Transverse colon (tissue), 4 donors: Measurements from ENCODE around the gene ATF5. TPM values are rescaled to one million over a fixed set of nuclear protein-coding genes. Genes with fewer than 3 reads are reported as not detected.

Source experiments
- DNase-seq: peaks from one replicate; pipeline ENCODE4 v3.0.0-alpha.2; 2019
- H3K27ac ChIP-seq, 4 donors: fragments of 200-600 bp; sonication (generic); 2 replicates each; pipeline ENCODE4 v1.5.1; 2016 to 2018; ENCODE audit warnings: inconsistent platforms in 4 of 4
- H3K27me3 ChIP-seq: fragments of 200-600 bp; sonication (generic); 2 replicates; pipeline ENCODE4 v1.5.1; 2017; ENCODE audit warnings: inconsistent platforms
- H3K36me3 ChIP-seq, 4 donors: fragments of 200-600 bp; sonication (generic); 2 replicates each; pipeline ENCODE4 v1.5.1; 2017 to 2019; ENCODE audit warnings: inconsistent platforms in 4 of 4
- H3K4me1 ChIP-seq, 4 donors: fragments of 200-600 bp; sonication (generic); 2 replicates each; pipeline ENCODE4 v1.5.1; 2017 to 2020; ENCODE audit warnings: inconsistent platforms in 4 of 4
- H3K4me3 ChIP-seq, 4 donors: fragments of 200-600 bp; sonication (generic); 1 replicate in 1 of 4; 2 replicates in 3 of 4; pipeline versions ENCODE4 v1.5.1 to v1.6.1; 2017 to 2019; ENCODE audit warnings: inconsistent platforms in 4 of 4
- H3K9me3 ChIP-seq, 2 donors: fragments of 200-600 bp; sonication (generic); 2 replicates each; pipeline ENCODE4 v1.5.1; 2017 to 2019; ENCODE audit warnings: inconsistent platforms in 2 of 2
- CTCF ChIP-seq, 5 experiments: fragments of 200-600 bp in 3 of 5; fragments of 450-650 bp in 2 of 5; sonication (generic) in 3 of 5; IDR thresholded peaks; 1 replicate in 2 of 5; 2 replicates in 3 of 5; pipeline ENCODE4 v1.5.1; 2016 to 2017; ENCODE audit warnings: antibody characterized with exemption in 5 of 5, inconsistent platforms in 3 of 5, mild to moderate bottlenecking in 2 of 5, moderate library complexity in 1 of 5
- EP300 ChIP-seq: sonication (generic); formaldehyde crosslinking; IDR thresholded peaks from one replicate; pipeline ENCODE4 v1.6.1; 2017; ENCODE audit warnings: antibody characterized with exemption, low read depth
- POLR2A ChIP-seq: fragments of 450-650 bp; IDR thresholded peaks from one replicate; pipeline ENCODE4 v1.6.1; 2016; ENCODE audit warnings: antibody characterized with exemption, mild to moderate bottlenecking, moderate library complexity
- POLR2AphosphoS5 ChIP-seq, 3 donors: sonication (generic); formaldehyde crosslinking; IDR thresholded peaks; one replicate each; pipeline ENCODE4 v1.6.1; 2016; ENCODE audit warnings: antibody characterized with exemption in 3 of 3
- WGBS, 2 donors: methylation state at CpG; one replicate each; pipeline ENCODE4 v1.1.5; 2018; ENCODE audit warnings: low coverage in 1 of 2; 5-methylcytosine and 5-hydroxymethylcytosine counted together
- in situ Hi-C, 4 donors: fragments of 200-750 bp; cut with MboI; loops; one replicate each; pipeline versions ENCODE4 v1.15.0 to v1.15.1; 2017; ENCODE audit warnings: low sequenced_read_pairs in 3 of 4, low pct_ligation_motif_present in 1 of 4, low pct_unique_long_range_greater_than_20kb in 1 of 4
- intact Hi-C: fragments of 100-400 bp; cut with DNase I; formaldehyde crosslinking; loops from one replicate; pipeline ENCODE4 v1.15.1; 2023; ENCODE audit warnings: low total_unique reads
- total RNA-seq, 4 donors: library from RNA; depleted of rRNA; stranded (reverse); fragments of >200 nt; gene quantifications; one replicate each; pipeline ENCODE4 v1.1.0, GENCODE V29; 2016

The ATF5 gene
- total RNA-seq, 4 donors from 2014 or later = 2.6 to 10.5 (median 5.4) TPM

GRCh38 chr19:49925486-49925885 is 3.5 kb upstream of the ATF5 start:
- 90 to 91% methylated on average over 5 of the region's 5 CpGs for WGBS, 2 donors
- H3K4me3 ChIP-seq = no peak overlapping the region
- in situ Hi-C loops (no loop called here), intact Hi-C loops (no loop called here)
- no peak overlapping the region for H3K27ac ChIP-seq
- H3K36me3 ChIP-seq = no peaks in the 10 kb centered on the region
- no peak for DNase-seq
- TF ChIP-seq EP300 (no peak), POLR2AphosphoS5 (IDR thresholded peaks at IDR 0.05) (no peak), POLR2A (no peak), CTCF (IDR thresholded peaks at IDR 0.05) (no peak)
- peaks cover 6 to 22% (median 14%) of the 10 kb centered on the region in 4 donors for H3K4me1 ChIP-seq
- no peaks in the 10 kb centered on the region for H3K9me3 ChIP-seq
- H3K27me3 ChIP-seq = no peaks in the 10 kb centered on the region

- H3K36me3 ChIP-seq = no peaks in the 10 kb centered on the region
These were observed 2.5 kb upstream of the ATF5 start for GRCh38 chr19:49926515-49926914.

GRCh38 chr19:49927526-49928264 is 1.3 kb upstream of the ATF5 start:
- WGBS, 2 donors = 75 to 96% methylated on average over 4 to 14 of the region's 14 CpGs

More at GRCh38 chr19:49926515-49926914, 2.5 kb upstream of the ATF5 start:
- Histone ChIP-seq H3K27ac (no peak overlapping the region), H3K27me3 (no peaks in the 10 kb centered on the region), H3K4me1 (peaks cover 6 to 22% (median 14%) of the 10 kb centered on the region in 4 donors), H3K4me3 (no peak overlapping the region), H3K9me3 (no peaks in the 10 kb centered on the region)
- no peak for TF ChIP-seq POLR2A
- no peak for TF ChIP-seq CTCF (IDR thresholded peaks at IDR 0.05)
- TF ChIP-seq POLR2AphosphoS5 (IDR thresholded peaks at IDR 0.05) = no peak
- no peak for TF ChIP-seq EP300
- in situ Hi-C loops (no loop called here), intact Hi-C loops (loop anchor here (1.0 kb wide), 1 partner anchor 48 kb away; no protein-coding TSS in a partner anchor)
- 91 to 94% methylated on average over 3 to 10 of the region's 10 CpGs for WGBS, 2 donors
- DNase-seq = no peak

More at GRCh38 chr19:49927526-49928264, 1.3 kb upstream of the ATF5 start:
- peaks cover 6 to 22% (median 14%) of the 10 kb centered on the region in 4 donors for H3K4me1 ChIP-seq
- H3K27ac ChIP-seq = peak overlapping the region; percentile 94 to 99 (median 96)
- in situ Hi-C loops = no loop called here
- H3K4me3 ChIP-seq = peak overlapping the region in 2 of 4 donors; percentile 91 to 97
- no peaks in the 10 kb centered on the region for H3K36me3 ChIP-seq
- H3K27me3 ChIP-seq = no peaks in the 10 kb centered on the region
- DNase-seq = no peak
- intact Hi-C loops = no loop called here
- no peaks in the 10 kb centered on the region for H3K9me3 ChIP-seq
- no peak for TF ChIP-seq CTCF (IDR thresholded peaks at IDR 0.05)
- TF ChIP-seq EP300 = no peak
- TF ChIP-seq POLR2AphosphoS5 (IDR thresholded peaks at IDR 0.05) = no peak
- TF ChIP-seq POLR2A = no peak
